Thymus (tissue), 11 donors: ENCODE results near the gene LRRC3. TPM values are rescaled to one million over a fixed set of nuclear protein-coding genes. Genes with fewer than 3 reads are reported as not detected.

Experiments used
- DNase-seq, 9 donors: peaks; one replicate each; pipeline ENCODE4 v3.0.0-alpha.2; 2013; ENCODE audit warnings: low spot score in 9 of 9, low read depth in 6 of 9, missing footprints in 1 of 9
- H3K27ac ChIP-seq, 2 donors: one replicate each; pipeline ENCODE4 v1.5.1; 2013; ENCODE audit warnings: control low read depth in 1 of 2, low read depth in 1 of 2, low read length in 1 of 2, mild to moderate bottlenecking in 1 of 2, moderate library complexity in 1 of 2
- H3K27me3 ChIP-seq, 2 donors: one replicate each; pipeline ENCODE4 v1.5.1; 2013; ENCODE audit warnings: low read length in 1 of 2; ENCODE audit not compliant: control insufficient read depth in 2 of 2, insufficient read depth in 1 of 2
- H3K36me3 ChIP-seq, 2 donors: one replicate each; pipeline ENCODE4 v1.5.1; 2013; ENCODE audit warnings: low read length in 1 of 2, mild to moderate bottlenecking in 1 of 2, moderate library complexity in 1 of 2; ENCODE audit not compliant: control insufficient read depth in 2 of 2, insufficient read depth in 2 of 2
- H3K4me1 ChIP-seq, 2 donors: one replicate each; pipeline ENCODE4 v1.5.1; 2013; ENCODE audit warnings: low read length in 2 of 2; ENCODE audit not compliant: control insufficient read depth in 2 of 2, insufficient read depth in 2 of 2
- H3K4me3 ChIP-seq, 2 donors: one replicate each; pipeline ENCODE4 v1.5.1; 2013; ENCODE audit warnings: low read length in 2 of 2, control low read depth in 1 of 2, mild to moderate bottlenecking in 1 of 2
- H3K9me3 ChIP-seq, 2 donors: one replicate each; pipeline ENCODE4 v1.5.1; 2013; ENCODE audit warnings: low read length in 1 of 2, mild to moderate bottlenecking in 1 of 2; ENCODE audit not compliant: control insufficient read depth in 2 of 2, insufficient read depth in 1 of 2
- WGBS: extraction: QIAGEN DNeasy Blood & Tissue Kit; methylation state at CpG from one replicate; pipeline ENCODE4 v1.1.7; 2013; 5-methylcytosine and 5-hydroxymethylcytosine counted together
- polyA plus RNA-seq: library from polyadenylated mRNA; stranded (reverse); fragments of 200-250 nt; gene quantifications from one replicate; pipeline ENCODE4 v1.2.3, GENCODE V29; 2013
- total RNA-seq: library from RNA; stranded (reverse); fragments of 120-200 nt; gene quantifications from one replicate; pipeline ENCODE4 v1.2.4, GENCODE V29; 2013
- donor health status: healthy.

The LRRC3 gene
- total and polyA plus RNA-seq, 2 donors = 0.24 to 0.55 TPM

- H3K36me3 ChIP-seq = no peaks in the 10 kb centered on the region
- DNase-seq = no peak
- no peaks in the 10 kb centered on the region for H3K9me3 ChIP-seq
- H3K4me1 ChIP-seq = no peaks in the 10 kb centered on the region
- 29% methylated on average over 20 of the region's 20 CpGs for WGBS
- peaks cover 3 to 30% of the 10 kb centered on the region in 2 donors for H3K27me3 ChIP-seq
- H3K4me3 ChIP-seq = no peak overlapping the region
- H3K27ac ChIP-seq = no peak overlapping the region
Observed at GRCh38 chr21:44503901-44504399, 48.6 kb downstream of the LRRC3 start.

DNA sequence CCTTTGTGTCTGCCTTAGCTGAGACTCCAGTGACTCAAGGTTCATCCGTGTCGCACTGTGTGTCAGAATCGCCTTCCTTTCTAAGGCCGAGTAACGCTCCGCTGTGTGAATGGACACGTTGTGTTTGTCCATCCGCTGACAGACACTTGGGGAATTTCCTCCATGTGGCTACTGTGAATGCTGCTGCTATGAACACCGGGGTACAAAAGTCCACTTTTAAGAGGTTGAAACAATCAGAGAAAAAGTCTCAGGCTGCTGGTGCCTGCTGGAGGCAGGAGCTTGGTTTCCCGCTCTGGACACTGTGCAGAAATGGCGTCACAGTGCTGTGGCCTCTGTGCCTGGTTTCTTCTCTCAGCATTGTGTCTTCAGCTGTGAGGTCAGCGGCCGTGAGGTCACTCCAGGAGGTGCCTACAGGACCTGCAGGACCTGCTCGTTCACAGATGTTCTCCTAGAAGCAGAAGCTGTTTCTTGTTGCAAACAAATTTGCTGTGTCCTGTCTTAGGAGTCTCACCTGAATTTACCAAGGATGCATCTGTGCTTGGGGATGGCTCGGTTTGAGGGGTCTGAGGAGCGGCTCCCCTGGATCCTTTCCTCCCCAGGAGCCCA lies 50.5 kb downstream of the LRRC3 start:
- peaks cover 3 to 29% of the 10 kb centered on the region in 2 donors for H3K27me3 ChIP-seq
- peaks cover 0 to 3% of the 10 kb centered on the region in 2 donors for H3K4me1 ChIP-seq
- H3K36me3 ChIP-seq = no peaks in the 10 kb centered on the region
- H3K9me3 ChIP-seq = no peaks in the 10 kb centered on the region
- no peak overlapping the region for H3K27ac ChIP-seq
- 92% methylated on average over 16 of the region's 16 CpGs for WGBS
- no peak overlapping the region for H3K4me3 ChIP-seq
- no peak for DNase-seq

DNA sequence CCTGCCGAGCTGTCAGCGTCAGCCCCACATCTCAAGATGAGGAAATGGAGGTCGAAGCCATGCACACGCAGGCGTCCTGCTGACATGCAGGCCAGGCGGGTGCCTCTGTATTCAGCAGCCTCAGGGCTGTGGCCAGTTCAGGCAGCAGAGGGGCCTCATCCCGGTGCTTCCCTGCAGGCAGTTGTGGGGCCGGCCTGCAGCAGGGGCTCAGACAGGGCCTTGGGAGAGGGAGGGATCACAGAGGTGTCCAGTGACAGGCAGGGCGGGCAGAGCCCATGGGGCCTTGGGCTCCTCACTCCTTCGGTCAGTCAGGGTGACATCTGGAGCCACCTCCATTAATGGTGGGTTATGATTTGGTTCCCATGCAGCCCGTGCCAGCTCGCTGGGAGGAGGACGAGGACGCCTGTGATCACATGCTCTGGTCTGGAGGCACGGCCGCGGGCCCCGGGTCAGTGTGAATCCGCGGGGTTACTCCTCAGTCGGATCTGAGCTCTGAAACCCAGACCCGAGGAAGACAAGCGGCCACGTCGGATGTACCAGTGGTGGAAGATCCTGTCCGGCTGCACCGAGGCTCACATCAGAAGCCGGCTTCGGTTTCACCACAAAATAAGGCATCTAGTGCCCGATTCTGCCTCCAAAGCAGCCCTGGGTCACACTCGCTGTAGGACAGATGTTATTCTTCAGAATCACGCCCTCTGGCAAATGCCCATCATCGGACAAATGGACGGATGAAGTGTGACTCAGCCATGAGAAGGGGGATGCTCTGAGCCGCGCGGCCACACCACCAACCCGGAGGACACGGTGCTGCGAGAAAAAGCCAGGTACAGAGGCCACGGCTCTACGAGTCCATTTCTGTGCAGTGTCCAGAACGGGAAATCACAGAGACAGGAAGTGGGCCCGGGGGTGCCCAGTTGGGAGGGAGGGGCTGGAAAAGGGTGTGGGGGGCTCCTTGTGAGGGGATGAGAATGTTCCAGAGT lies 51.3 kb downstream of the LRRC3 start:
- H3K4me3 ChIP-seq = no peak overlapping the region
- no peaks in the 10 kb centered on the region for H3K36me3 ChIP-seq
- no peak for DNase-seq
- WGBS = 91% methylated on average over 44 of the region's 44 CpGs
- no peaks in the 10 kb centered on the region for H3K9me3 ChIP-seq
- H3K4me1 ChIP-seq = peaks cover 0 to 3% of the 10 kb centered on the region in 2 donors
- H3K27ac ChIP-seq = no peak overlapping the region
- peaks cover 3 to 29% of the 10 kb centered on the region in 2 donors for H3K27me3 ChIP-seq

- Histone ChIP-seq H3K9me3 (no peaks in the 10 kb centered on the region), H3K27ac (no peak overlapping the region), H3K4me3 (no peak overlapping the region), H3K4me1 (peaks cover 0 to 3% of the 10 kb centered on the region in 2 donors), H3K36me3 (no peaks in the 10 kb centered on the region), H3K27me3 (peaks cover 3 to 24% of the 10 kb centered on the region in 2 donors)
- no peak for DNase-seq
- 94% methylated on average over 26 of the region's 26 CpGs for WGBS
Observed at GRCh38 chr21:44507673-44508425, 52.5 kb downstream of the LRRC3 start.

DNA sequence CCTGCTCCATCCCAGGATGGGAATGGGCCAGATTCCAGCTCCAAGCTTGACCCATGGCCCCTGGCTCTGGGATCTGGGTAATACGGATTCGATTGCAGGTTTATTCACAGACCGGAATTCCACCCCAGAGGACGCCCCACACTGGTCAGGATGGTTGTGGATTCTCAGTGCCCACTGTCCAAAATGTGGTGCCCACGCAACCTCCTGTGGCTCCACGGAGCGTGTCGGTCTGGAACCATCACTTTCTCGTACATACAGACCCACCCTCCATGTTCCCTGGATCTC lies 53.1 kb downstream of the LRRC3 start:
- H3K36me3 ChIP-seq = no peaks in the 10 kb centered on the region
- 96% methylated on average over 9 of the region's 9 CpGs for WGBS
- H3K27me3 ChIP-seq = peaks cover 3 to 19% of the 10 kb centered on the region in 2 donors
- peaks cover 0 to 3% of the 10 kb centered on the region in 2 donors for H3K4me1 ChIP-seq
- no peaks in the 10 kb centered on the region for H3K9me3 ChIP-seq
- no peak for DNase-seq
- H3K27ac ChIP-seq = no peak overlapping the region
- no peak overlapping the region for H3K4me3 ChIP-seq

DNA sequence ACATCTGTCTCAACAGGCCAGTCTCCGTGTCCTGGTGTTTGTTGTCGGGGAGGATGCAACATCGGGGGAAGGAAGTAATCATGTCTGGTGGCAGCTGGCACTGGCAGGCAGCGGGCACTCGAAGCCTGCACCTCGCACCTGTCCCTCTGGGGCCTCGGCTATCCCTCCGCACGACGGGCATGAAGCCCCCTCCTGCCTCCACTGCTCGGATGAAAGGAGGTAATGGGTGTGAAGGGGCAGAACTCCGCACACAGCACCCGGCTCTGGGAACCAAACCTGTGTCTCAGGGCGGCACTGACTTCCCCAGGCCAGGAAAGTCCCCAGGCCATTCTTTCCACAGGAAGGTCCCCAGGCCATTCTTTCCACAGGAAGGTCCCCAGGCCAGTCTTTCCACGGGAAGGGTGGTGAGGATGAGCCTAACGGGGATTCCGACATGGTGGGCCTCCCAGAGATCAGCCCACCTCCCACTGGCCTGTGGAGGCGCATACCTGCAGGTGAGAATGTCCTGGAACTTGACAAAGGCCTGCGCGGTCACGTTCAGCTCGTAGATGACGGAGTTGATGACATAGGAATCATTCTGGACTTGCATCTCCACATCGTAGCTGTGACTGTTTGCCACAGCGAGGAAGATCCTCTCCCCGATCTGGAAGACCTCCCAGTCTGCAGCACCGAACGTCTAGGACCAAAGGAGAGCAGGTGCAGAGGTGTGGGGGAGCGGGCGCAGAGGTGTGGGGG lies 53.6 kb downstream of the LRRC3 start:
- WGBS = 93% methylated on average over 30 of the region's 30 CpGs
- peaks cover 1 to 14% of the 10 kb centered on the region in 2 donors for H3K27me3 ChIP-seq
- no peaks in the 10 kb centered on the region for H3K36me3 ChIP-seq
- H3K4me1 ChIP-seq = peaks cover 0 to 3% of the 10 kb centered on the region in 2 donors
- H3K4me3 ChIP-seq = no peak overlapping the region
- no peak for DNase-seq
- no peak overlapping the region for H3K27ac ChIP-seq
- no peaks in the 10 kb centered on the region for H3K9me3 ChIP-seq

- Histone ChIP-seq H3K4me3 (no peak overlapping the region), H3K9me3 (no peaks in the 10 kb centered on the region), H3K27me3 (peaks cover 0 to 10% of the 10 kb centered on the region in 2 donors), H3K36me3 (no peaks in the 10 kb centered on the region), H3K27ac (no peak overlapping the region), H3K4me1 (peaks cover 0 to 3% of the 10 kb centered on the region in 2 donors)
- DNase-seq = no peak
- WGBS = 87% methylated on average over 12 of the region's 12 CpGs
Observed at GRCh38 chr21:44509539-44509938, 54.2 kb downstream of the LRRC3 start.

DNA sequence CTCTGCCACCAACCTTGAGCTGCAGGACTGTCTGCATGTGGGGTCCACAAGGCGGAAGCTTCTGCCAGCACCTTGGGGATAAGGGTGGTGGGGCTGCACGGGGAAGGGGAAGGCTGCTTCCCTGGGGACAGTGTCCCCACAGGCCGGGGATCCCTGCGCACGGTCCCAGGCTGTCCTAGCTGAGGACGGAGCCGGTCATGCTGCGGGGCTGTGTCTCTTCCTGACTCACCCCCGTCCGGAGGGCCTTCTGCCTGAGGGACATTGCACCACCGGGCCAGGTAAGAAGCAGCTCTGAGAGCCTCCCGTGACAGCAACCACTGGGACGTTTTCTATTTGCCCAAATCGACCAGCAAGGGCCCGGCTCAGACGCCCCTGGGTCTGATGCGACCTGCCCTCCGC lies 54.8 kb downstream of the LRRC3 start:
- Histone ChIP-seq H3K27me3 (peaks cover 0 to 10% of the 10 kb centered on the region in 2 donors), H3K9me3 (no peaks in the 10 kb centered on the region), H3K36me3 (no peaks in the 10 kb centered on the region), H3K4me3 (no peak overlapping the region), H3K27ac (no peak overlapping the region), H3K4me1 (peaks cover 0 to 3% of the 10 kb centered on the region in 2 donors)
- WGBS = 66% methylated on average over 18 of the region's 18 CpGs
- no peak for DNase-seq
